HG02970 (cell line): ENCODE measurements around the gene HIGD1B.

Source experiments
- ATAC-seq: cut with Tn5 transposase; IDR thresholded peaks from one replicate; pipeline ENCODE4 v1.9.1; 2021; ENCODE audit warnings: mild to moderate bottlenecking, moderate library complexity, moderate number of reproducible peaks; ENCODE audit not compliant: unreplicated experiment, low FRiP score

Gene HIGD1B

DNA sequence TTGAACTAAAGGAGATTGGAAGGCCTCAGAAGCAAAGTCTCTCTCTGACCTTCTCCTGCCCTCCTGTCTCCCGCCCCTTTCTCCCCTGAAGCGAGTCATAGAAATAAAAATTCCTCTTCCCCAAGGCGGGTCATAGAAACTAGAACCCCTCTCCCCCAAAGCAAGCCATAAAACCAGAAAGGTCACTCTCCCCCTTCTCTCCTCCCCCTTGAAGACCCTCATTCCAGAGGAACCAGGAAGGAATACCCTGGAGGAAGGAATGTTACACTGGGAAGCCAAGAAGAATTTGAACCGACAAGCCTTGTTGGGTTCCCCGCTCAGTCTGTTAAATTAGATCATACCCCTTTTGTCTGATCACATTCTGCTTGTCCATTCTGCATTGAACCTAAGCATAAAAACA lies 14.9 kb upstream of the HIGD1B start:
- ATAC-seq: no peak

DNA sequence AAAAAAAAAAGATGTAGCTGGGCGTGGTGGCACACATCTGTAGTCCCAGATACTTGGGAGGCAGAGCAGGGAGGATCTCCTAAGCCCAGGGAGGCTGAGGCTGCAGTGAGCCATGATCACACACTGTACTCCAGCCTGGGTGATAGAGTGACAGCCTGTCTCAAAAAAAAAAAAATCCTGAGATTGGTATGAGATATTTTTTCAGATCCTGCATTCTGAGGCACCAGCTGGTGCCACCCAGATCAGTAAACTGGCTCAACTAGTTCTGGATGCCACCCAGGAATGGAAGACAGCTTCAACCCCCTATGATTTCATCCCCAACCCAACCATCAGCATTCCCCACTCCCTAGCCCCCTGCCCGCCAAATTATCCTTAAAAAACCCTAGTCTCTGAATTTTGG lies 10.5 kb upstream of the HIGD1B start:
- ATAC-seq: no peak

DNA sequence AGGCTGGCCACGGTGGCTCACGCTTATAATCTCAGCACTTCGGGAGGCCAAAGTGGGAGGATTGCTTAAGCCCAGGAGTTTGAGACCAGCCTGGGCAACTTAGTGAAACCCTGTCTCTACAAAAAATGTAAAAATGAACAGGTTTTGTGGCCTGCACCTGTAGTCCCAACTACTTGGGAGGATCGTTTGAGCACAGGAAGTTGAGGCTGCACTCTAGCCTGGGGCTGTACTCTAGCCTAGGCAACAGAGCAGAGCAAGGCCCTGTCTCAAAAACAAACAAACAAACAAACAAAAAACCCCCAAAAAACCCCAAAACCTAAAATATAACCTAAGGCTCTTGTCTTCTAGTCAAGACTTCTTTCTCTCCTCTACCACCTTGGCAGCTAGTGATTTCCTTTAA lies 7.4 kb upstream of the HIGD1B start:
- no peak for ATAC-seq

DNA sequence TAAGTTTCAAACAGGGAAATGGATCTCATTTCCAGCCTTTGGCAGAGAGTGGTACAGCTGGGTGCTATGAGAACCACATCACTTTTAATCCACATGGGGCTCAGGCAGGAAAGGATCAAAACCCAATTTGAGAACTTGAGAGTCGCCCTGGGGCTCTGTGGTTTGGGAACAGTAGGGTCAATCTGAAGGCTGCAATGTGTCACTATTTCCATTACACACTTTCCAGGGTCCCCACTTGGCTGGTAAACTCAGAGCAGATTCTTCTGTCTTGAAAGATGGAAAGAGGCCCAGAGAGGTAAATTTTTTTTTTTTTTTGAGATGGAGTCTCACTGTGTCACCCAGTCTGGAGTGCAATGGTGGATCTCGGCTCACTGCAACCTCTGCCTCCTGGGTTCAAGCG lies 6.7 kb upstream of the HIGD1B start:
- ATAC-seq: no peak

DNA sequence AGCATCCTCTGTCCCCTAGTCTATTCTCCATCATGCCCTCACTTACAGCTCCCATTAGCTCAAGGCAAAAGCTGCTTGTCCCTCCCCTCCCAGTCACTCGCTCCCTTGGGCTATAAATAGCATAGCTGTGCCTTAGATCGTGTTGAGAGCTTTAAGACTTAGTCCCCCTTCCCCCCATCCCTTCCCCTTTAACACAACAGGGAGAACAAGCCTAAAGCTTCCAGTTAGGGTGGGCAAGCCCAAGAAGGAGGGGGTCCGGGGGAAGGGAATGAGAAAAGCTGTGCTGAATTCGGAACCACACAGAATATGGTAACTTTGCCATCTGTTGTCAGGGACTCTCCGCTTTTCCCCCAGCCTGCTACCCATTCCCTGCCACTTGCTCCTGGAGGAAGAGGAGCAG lies 4.9 kb upstream of the HIGD1B start:
- ATAC-seq: no peak

DNA sequence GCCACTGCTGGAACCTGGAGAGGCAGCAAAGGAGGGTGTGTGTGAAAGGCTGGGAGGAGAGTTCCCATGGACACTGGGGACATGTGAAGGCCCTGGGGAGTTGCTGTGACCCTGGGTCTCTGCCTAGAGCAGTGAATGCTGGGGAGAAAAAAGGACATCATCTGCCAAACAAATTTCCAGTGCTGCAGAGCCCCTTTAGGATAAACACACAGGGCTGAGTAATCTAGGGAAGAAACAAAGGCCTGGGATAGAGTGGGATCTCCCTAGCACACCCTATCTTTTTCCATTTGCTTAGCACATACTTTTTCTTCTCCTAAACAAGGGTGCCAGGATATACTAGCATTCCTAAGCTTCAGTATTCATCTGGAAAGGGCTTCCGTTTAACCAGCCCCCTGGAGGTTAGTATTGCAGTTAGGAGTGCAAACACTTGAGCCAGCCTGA lies 3.3 kb upstream of the HIGD1B start:
- no peak for ATAC-seq

DNA sequence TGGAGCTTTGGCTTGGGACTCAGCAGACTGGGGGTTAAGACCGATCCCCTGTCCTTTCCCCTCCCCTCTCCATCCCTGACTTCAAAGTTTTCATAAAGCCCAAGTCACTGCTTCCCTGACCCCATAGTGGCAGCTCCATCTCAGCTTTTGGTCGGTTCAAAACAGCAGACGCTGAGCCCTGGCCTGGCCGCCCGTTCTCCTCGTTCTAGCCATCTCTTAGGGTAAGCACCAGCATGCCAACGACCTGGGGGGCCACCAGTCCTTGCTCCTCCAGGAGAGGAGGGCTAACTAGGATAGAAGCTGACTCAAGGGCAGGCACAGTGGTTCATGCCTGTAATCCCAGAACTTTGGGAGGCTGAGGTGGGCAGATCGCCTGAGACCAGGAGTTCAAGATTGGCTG lies 1.5 kb upstream of the HIGD1B start:
- no peak for ATAC-seq

DNA sequence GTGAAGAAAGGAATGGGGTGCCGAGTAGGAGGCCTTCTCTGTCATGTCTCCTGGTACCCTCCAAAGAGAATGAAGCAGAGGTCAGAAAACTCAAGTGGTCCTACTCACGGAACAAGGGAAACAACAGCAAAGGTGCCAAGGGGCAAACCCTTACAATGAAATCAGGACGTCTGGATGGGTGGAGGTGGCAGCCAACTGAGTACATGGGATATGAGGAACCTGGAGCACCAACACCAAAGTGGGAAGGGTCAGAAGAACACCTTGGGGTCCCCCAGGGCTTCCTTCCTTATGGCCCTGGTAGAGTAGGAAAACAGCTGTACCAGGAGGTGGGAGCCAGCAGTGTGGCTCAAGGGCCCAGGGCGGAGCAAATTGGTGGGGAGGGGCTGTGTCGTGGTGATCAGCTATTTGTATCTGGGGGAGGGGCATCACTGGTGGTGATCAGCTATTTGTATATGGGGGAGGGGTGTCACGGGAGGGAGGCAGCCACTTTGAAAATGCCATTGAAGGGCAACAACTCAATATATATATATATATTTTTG lies 643 bp downstream of the HIGD1B start:
- ATAC-seq: no peak

DNA sequence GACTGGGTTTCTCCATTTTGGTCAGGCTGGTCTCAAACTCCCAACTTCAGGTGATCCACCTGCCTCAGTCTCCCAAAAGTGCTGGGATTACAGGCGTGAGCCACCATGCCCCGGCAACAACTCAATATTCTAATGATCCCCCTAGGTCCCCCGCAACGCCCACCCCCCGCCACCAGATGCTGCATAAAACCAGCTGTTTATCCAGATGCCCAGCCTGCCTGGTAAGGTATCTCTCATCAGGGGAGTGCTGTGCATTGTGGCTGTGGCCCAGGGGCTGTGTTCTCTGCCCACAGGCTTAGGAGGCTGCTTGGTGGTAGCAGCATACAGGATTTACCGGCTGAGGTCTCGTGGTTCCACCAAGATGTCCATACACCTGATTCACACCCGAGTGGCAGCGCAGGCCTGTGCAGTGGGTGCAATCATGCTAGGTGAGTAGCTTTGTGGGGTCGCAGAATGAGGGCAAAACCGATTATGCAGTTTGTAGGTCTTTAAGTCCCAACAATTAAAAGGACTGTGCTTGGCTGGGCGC lies 1.3 kb downstream of the HIGD1B start:
- ATAC-seq: no peak

DNA sequence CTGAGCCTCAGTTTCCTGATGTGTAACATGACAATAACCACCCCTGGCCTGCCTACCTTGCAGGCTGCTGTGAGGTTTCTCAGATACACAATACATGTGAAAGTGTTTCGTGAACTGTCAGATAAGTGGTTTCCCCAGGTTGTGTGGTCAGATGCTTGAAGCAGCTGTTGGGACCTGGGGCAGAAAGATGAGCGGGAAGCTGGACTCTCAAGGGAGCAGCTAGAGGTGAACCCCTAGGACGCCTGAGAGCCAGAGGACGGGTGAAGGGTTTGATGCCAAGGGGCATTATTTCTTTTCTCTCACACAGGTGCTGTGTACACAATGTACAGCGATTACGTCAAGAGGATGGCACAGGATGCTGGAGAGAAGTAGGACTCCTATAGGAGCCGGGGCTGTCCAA lies 2.3 kb downstream of the HIGD1B start:
- no peak for ATAC-seq

DNA sequence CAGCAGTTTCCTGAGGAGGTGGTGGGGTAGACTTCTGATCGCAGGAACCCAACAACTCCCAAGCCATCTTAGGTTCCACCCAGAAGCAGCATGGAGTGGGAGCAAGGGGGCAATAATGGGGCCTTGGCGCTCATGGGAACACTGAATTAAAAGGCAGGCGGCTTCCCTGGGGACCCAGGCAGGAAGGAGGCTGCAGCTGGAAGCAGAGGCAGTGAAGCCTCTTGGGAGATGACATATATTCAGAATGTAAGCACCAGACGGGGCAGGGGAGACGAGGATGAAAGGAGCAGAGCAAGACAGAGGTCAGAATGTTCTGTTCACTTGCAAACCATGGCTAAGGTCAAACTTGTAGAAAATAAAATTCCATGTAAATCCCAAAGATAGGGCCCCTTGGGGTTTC lies 2.9 kb downstream of the HIGD1B start:
- no peak for ATAC-seq

DNA sequence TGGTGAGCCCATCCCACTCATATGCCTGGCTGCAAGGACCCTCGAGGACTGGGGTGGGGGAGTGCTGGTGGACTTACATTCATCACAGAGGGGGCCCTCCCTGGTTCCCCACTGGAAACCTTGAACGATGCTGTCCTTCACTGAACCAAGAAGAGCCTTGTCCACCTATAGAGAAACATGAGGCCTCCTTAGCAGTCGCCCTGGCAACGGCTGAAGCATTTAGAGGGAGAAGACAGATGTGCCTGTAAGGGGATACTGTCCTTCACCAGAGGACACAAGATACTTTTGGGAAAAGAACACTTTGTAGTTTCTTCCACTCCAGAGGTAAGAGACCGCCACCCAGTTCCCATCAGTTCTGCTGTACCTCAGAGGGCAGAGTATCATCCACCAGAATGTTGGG lies 6.5 kb downstream of the HIGD1B start:
- ATAC-seq: no peak

DNA sequence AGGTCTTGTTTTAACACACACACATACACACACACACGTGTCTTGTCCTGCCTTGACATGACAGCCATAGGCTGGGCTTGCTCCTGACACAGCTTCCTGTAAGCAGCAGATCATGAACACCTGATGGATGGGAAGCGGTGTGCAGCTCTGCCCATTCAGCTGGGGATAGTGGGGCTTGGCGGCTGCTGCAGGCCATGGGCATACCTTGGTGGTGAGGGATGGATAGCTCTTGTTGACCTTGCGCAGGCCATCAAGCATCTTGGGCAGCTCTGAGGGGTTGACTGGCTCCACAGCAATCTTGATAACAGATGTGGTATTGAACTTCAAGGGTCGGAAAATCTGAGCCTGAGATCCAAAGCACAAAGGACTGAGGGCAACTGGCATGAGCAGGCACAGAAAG lies 12.0 kb downstream of the HIGD1B start:
- no peak for ATAC-seq

DNA sequence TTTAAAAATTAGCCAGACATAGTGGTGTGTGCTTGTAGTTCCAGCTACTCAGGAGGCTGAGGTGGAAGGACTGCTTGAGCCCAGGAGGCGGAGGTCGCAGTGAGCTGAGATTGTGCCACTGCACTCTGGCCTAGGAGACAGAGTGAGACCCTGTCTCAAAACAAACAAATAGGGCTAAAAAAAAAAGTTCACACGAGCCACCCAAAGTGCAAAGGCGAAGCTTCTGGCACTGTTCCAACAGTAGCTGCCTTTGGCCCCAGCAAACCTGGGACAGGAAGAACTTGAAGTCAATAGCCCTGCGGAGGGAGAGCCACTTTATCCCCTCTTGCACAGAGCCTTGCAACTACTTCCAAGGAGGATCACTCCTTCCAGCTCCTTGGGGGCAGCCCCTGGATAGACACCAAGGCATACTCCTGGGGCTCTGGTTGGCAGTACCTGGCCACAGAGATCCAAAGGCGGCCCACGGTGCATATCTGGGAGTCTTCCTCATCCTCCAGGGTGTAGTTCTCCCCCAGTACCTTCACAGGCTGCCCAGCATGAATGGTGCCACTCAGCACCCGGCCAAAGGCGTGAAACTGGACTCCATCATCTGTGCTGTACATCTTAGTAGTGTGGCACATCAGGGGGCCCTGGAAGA lies 14.7 kb downstream of the HIGD1B start:
- no peak for ATAC-seq

DNA sequence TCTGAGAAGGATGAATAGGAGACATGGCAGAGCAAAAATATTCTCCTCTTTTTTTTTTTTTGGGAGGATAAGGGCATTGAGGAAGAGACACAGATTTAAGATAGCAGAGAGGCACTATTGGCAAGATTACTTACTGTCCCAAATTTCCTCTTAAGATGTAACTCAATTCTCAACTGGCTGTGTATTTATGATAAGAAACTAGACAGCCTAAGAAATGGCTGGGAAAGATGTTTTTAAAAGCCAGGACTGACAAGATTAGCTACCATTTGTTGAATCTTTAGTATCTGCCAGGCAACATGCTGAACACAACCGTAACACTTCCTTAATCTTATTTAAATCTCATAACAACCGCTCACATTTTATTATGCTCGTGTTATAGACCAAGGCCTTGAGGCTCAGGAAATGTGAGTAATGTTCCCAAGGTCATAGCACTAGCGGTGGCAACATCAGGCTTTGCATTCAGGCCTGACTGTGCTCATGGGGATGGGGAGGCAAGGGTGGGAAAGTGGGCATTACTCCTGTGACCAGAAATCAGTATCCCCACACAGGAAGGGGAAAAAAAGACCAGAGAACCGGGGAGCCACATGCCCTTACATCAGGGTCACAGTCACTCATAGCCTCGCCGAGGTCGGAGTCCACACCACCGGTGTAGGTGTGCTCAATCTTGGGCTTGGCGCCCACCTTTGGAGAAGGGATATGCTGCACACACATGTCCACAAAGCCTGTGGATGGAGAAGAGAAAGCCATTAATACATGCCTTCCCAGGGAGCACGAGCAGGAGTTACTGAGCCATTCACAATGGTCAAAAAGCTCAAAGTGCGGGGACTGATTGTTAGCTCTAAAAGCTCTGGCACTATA lies 15.6 kb downstream of the HIGD1B start:
- ATAC-seq: no peak

DNA sequence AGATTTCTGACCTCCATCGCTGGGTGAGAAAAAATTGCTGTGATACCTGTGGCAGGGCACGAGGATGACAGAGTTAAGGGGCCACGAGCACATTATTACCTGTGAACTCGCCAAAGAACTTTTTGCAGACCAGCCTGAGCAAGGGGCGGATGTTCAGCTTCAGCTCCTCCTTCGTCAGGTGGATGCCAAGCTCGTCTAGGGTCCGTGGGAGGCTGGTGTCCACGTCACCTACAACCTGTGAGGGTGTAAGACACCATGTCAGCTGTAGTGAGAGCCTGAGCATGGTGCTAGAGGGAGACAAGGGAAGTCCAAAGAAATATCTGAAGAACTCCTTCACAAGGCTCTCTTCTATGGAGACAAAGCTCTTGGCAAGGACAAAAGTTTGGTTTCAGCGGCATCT lies 17.1 kb downstream of the HIGD1B start:
- no peak for ATAC-seq

DNA sequence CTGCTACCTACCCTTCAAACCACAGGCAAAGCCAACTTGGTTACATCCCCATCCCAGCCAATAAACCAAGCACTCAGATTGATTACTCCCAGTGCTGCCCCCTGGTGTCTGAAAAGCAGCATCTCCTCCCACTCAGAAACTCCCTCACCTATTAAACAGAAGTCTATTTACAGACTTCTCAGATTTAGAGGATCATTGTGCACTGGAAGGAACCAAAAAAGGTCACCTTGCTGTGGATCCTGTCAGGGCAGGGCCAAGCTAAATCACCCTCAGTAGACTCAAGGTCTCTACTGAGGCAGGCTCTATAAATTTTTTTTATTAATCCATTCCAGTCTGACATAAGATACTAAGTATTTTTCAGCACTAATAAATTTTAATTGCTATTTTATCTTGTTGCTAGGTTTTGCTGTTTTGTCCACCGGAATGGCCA lies 17.6 kb downstream of the HIGD1B start:
- no peak for ATAC-seq

DNA sequence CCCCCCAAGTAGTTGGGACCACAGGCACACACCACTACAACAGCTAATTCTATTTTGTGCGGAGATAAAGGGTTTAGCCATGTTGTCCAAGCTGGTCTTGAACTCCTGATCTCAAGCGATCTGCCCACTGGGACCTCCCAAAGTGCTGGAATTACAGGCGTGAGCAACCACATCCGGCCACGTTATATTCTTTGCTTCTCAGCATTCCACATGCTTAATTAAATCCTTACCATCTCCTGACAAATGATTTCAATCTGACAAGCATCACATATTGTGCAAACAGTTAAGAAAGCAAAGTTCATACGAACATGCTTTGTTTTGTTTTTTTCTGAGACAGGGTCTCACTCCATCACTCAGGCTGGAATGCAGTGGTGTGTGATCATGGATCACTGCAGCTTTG lies 18.2 kb downstream of the HIGD1B start:
- ATAC-seq: no peak

DNA sequence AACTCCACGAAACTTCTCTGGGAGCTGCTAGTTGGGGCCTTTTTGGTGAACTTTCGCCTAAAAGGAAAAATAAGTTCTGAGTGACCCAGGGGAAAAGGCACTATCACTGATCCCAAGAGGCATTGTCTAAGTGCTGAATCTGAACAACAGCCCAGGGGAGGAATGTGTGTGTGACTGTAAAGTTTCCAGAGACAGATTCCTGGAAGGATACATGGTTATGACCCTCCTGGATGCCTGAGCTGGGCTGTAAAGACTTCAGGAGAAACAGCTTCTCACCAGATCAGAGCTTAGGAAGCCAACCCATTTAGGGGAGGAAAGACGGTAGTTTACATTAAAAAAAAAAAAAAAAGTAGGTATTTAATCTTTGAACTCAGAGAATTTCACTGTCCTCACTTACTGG lies 20.2 kb downstream of the HIGD1B start:
- no peak for ATAC-seq

DNA sequence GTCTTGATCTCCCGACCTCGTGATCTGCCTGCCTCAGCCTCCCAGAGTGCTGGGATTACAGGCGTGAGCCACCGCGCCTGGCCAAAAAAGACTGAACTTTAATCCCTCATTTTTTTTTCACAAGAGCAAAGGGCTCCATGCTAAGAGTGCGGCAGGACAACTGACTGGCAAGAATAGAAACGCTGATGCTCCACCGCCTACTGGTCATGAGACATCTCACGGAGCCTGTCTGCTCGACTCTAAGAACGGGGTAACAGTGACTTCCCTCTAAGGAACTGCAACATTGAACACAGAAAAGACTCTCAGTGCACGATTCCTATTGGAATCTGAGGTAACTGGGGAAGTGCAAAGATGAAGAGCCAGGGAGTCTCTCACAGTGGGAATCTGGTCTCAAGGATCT lies 23.9 kb downstream of the HIGD1B start:
- no peak for ATAC-seq

DNA sequence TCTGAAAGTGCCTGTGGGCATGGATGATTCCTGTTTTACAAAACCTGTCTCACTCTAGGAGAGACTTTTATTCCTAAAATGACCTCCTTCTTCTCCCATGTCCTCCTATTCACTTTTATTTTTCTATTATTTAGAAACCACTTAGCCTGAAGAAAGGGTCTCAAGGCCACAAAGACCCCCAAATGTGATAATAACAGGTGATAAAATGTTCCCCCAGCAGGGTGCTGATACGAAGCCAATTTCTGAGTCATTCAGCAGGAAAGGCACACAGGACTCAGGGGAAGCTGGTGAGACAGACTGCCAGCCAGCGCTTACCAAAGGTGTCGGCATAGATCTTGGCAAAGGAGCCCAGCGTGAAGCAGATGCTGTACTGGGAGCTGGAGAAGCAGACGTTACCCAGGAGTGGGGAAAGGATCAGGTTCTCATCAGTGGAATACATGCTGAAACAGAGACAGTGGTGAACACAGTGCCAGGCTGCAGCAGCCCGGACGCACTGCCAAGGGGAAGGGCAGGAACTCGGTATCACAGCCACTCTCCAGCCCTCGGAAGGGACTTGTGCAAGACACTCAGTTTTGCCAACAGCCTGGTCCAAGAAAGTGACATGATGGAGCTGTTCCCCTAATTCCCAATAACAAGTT lies 24.6 kb downstream of the HIGD1B start:
- ATAC-seq: no peak
